ENCODE results near the gene SLC25A6.
A peak's percentile ranks its signal among the peaks of the same experiment; 100 is the strongest.

SLC25A6 gene

DNA sequence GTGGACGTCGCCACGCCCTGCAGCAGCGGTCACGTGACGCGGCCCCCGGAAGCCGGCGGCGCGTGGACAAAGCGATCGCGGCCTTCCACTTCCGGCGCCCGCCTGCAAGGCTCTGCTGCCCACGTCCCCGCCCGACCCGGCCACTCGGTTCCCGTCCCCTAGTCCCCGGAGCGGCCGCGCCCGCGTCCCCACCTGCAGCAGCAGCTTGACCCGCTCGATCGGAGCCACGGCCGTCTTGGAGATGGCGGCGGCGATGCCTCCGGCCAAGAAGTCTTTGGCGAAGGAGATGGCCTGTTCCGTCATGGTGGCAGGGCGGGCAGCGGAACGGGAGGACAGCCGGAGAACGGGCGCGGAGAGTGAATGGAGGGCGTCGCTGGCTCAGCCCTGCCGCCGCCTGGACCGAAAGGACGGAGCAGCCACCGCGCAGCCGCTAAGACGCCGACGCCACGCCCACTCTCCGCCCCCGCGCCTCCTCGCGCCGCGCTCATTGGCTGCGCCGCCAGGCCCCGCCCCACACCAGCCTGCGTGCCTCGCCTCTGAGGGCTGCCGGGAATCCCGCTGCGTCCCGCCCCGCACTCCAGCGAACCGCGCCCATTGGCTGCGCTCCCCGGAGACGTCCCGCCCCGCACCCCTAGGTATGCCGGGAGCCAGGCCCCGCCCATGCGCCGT is at the start of gene SLC25A6:
TSS of gene SLC25A6 (minus strand) at position 407 of the 669 bp plus-strand sequence. CDS start at position 303, 104 bp downstream.
- TF ChIP-seq CTCF (conservative IDR thresholded peaks at IDR 0.05; ENCODE audit: control insufficient read depth, insufficient read depth, low read depth, low read length): no peak
- DNase-seq (ENCODE audit: low read depth): peak; percentile 94
- H3K4me3 ChIP-seq (ENCODE audit: control insufficient read depth, low read depth, low read length): peak within 1 kb of the TSS; percentile 100

- H3K4me3 ChIP-seq (ENCODE audit: control insufficient read depth, low read depth, low read length): no peak overlapping the region
- TF ChIP-seq CTCF (conservative IDR thresholded peaks at IDR 0.05; ENCODE audit: control insufficient read depth, insufficient read depth, low read depth, low read length): no peak
- DNase-seq (ENCODE audit: low read depth): no peak
These were observed 48.6 kb upstream of the SLC25A6 start for GRCh38 chrX:1440506-1440905.

GRCh38 chrX:1435241-1435895 is 43.5 kb upstream of the SLC25A6 start:
- no peak for TF ChIP-seq CTCF (conservative IDR thresholded peaks at IDR 0.05; ENCODE audit: control insufficient read depth, insufficient read depth, low read depth, low read length)
- no peak for DNase-seq (ENCODE audit: low read depth)
- no peak overlapping the region for H3K4me3 ChIP-seq (ENCODE audit: control insufficient read depth, low read depth, low read length)

DNA sequence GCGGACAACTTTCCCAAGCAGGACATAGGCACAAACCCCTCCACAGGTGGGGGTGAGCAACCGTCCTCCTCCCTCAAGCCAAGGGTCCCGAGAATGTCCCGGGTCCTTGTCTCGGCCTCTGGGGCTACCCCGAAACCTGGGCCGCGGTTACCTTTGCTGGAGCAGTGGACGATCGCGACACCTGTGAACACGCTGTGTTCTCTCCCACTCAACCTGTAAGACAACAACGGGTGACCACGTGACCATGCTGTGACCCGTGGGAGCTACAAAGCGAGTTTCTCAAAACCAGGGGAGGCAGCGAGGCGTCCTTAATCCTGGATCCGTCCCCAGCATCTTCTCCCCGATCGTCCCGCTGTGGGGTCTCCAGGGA is 42.9 kb upstream of the SLC25A6 start:
- no peak for DNase-seq (ENCODE audit: low read depth)
- TF ChIP-seq CTCF (conservative IDR thresholded peaks at IDR 0.05; ENCODE audit: control insufficient read depth, insufficient read depth, low read depth, low read length): no peak
- H3K4me3 ChIP-seq (ENCODE audit: control insufficient read depth, low read depth, low read length): no peak overlapping the region

DNA sequence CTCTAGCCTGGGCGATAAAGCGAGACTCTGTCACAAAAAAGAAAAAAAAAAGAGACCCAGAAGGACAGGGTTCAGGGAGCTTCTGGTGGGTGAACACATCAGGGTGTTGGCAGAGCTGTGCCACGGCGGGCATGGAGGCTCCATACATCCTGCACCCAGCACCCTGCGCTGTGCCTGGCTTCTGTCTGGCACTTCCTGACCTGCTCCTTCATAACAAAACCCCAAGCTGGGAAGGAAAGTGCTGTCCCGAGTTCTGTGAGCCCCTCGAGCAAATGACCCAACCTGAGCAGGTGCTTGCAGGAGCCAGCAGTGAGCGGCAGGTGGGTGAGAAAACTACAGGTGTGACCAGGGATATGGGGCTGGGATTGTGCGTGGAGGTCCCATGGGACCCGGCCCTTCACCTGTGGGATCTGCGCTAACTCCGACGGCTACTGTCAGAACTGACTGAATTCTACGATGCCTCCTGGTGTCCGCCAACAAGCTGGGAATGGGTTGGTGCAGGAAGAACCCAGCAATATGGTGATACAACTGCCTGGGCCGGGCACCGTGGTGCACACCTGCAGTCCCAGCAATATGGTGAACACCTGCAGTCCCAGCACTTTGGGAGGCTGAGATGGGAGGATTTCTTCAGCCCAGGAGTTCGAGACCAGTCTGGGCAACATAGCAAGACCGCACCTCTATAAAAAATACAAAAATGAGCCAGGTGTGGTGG is 41.9 kb upstream of the SLC25A6 start:
- no peak for TF ChIP-seq CTCF (conservative IDR thresholded peaks at IDR 0.05; ENCODE audit: control insufficient read depth, insufficient read depth, low read depth, low read length)

DNA sequence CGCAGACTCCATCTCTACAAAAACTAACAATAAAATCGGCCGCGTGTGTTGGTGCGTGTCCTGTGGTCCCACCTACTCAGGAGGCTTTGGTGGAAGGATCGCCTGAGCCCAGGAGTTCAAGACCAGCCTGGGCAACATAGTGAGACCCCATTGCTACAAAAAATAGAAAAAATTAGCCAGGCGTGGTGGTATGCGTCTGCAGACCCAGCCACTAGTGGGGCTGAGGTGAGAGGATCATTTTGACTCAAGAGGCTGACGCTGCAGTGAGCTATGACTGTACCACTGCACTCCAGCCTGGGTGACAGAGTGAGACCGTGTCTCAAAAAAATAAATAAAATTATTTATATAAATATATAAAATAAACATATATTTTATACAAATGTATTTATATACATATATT is 38.5 kb upstream of the SLC25A6 start:
- no peak for TF ChIP-seq CTCF (conservative IDR thresholded peaks at IDR 0.05; ENCODE audit: control insufficient read depth, insufficient read depth, low read depth, low read length)
- no peak for DNase-seq (ENCODE audit: low read depth)
- no peak overlapping the region for H3K4me3 ChIP-seq (ENCODE audit: control insufficient read depth, low read depth, low read length)

More for the DNA sequence above, 41.9 kb upstream of the SLC25A6 start:
- H3K4me3 ChIP-seq (ENCODE audit: control insufficient read depth, low read depth, low read length): no peak overlapping the region
- DNase-seq (ENCODE audit: low read depth): no peak
